HG02798 (cell line): ENCODE results near the gene AGAP2.
A peak's percentile ranks its signal among the peaks of the same experiment; 100 is the strongest.
"Not testable (repeated sequence)": the region's sequence is repeated elsewhere in the genome, so short reads cannot be mapped to it uniquely, and the experiment has no call there.

ENCODE experiments used
- ATAC-seq: cut with Tn5 transposase; IDR thresholded peaks from one replicate; pipeline ENCODE4 v1.9.1; 2021; ENCODE audit warnings: mild to moderate bottlenecking; ENCODE audit not compliant: unreplicated experiment, poor library complexity

AGAP2 gene

DNA sequence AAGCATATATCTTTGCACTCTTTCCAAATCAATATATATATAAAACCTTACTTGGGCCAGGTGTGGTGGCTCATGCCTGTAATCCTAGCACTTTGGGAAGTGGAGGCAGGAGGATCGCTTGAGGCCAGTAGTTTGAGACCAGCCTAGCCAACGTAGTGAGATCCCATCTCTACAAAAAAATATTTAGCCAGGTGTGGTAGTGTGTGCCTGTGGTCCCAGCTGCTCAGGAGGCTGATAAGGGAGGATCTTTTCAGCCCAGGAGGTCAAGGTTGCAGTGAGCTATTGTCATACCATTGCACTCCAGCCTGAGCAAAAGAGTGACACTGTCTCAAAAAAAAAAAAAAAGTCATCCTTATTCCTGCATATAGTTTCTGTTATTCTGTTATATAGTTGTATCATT lies 30.2 kb downstream of the AGAP2 start:
- no peak for ATAC-seq

DNA sequence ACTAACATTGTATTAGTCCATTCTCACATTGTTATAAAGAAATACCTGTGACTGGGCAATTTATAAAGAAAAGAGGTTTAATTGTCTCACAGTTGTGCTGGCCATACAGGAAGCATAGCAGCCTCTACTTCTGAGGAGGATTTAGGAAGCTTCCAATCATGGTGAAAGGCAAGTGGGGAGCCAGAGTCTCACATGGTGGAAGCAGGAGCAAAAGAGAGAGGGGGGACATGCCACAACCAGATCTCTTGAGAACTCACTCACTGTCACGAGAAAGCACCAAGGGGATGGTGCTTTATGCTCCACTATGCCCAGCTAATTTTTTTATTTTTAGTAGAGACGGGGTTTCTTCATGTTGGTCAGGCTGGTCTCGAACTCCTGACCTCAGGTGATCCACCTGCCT lies 31.3 kb downstream of the AGAP2 start:
- no peak for ATAC-seq

DNA sequence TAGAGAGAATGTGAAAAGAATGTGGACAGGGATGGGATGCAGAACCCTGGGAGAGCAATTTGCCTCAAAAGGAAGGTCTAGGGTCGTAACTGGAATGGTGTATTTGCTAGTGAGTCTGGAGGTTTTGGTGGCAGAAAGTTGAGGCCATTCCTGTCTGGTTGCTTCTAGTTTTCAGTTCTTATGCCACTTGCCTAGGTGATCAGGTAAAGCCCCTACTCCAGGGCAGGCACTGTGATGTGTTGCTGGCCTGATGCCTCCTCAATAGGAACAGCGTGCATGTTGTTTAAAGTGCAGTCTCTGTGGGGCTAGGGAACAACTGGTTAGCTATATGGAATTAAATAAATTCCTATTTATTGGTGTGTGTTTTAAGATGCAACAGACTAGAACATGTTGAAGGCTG lies 38.2 kb downstream of the AGAP2 start:
- no peak for ATAC-seq

DNA sequence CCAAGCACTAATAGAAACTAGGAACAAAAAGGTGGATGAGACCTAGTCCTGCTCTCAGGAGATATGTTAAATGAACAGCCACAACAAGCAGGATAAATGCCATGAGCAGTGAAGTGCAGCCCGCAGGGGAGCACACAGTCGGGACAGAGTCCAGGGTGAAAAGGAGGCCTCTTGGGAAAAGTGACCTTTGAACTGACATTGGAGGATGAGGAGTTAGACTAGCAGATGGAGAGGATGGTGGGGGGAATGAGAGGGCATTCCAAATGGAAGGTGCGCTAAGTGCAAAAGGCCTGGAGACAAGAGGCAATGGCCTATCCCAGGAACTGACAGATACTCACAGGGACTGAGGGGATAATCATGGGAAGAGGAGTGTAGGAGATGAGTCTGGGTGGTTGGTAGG lies 40.1 kb downstream of the AGAP2 start:
- ATAC-seq = no peak

DNA sequence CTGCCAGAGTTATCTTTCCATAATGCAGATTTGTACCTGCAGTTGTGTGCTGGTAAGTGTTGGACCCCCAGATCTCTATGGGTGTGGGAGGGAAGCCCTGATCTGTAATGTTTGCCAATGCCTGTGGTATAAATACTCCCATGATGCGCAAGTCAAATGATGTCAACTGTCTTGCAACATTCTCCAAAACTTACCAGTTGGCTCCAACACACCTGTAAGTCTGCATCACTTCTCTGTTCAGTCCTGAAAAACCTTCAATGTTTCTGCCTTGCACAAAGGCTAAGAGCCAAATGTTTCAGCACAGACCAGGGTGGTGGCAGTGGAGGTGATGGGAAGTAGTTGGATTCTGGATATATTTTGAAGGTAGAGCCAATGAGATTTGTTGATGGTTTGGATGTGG lies 41.5 kb downstream of the AGAP2 start:
- ATAC-seq = no peak

DNA sequence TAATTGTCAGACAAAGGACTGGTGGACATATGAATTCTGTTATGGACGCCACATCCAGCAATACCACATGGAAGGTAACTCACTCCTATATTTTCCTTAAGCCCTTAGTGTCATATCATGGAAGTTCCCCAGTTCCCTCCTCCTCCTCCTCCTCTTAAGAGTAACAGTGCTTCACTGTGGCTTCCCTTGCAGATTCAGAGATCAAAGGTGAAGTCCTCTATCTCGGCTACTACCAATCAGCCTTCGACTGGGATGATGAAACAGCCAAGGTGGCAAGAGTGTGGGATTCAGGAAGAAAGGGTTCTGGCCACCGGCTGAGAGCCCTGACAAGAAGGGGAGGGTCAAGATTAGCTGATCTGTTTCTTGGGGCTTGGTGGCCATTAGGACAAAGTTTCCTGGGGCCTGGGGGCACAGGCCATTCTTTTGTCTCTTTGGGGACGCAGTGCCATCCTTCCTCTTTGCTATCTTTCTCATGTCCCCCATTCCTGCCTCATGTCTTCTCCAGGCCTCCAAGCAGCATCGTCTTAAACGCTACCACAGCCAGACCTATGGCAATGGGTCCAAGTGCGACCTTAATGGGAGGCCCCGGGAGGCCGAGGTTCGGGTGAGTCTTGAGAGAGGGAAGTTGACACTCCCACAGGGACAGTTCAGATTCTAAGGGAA lies 42.6 kb downstream of the AGAP2 start:
- ATAC-seq = no peak

DNA sequence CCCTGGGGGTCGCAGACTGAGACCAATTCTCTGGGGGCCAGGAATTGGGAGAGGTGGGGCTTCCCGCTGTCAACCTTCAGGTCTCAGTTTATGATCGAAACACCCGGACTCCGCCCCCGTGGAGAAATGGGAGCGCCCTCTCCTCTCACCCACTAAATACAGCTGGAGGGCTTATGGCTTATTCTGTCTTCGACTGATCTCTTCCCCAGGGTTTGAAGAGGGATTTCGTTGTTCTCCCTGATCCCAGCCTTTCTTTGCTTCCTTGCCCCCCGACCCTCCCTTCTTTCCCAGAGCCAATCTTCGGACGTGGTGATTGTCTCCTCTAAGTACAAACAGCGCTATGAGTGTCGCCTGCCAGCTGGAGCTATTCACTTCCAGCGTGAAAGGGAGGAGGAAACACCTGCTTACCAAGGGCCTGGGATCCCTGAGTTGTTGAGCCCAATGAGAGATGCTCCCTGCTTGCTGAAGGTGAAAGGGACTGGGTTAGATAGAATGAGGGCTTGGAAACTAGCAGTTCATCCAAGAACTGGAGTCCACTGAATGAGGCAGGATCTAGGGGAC lies 44.0 kb downstream of the AGAP2 start:
- no peak for ATAC-seq

DNA sequence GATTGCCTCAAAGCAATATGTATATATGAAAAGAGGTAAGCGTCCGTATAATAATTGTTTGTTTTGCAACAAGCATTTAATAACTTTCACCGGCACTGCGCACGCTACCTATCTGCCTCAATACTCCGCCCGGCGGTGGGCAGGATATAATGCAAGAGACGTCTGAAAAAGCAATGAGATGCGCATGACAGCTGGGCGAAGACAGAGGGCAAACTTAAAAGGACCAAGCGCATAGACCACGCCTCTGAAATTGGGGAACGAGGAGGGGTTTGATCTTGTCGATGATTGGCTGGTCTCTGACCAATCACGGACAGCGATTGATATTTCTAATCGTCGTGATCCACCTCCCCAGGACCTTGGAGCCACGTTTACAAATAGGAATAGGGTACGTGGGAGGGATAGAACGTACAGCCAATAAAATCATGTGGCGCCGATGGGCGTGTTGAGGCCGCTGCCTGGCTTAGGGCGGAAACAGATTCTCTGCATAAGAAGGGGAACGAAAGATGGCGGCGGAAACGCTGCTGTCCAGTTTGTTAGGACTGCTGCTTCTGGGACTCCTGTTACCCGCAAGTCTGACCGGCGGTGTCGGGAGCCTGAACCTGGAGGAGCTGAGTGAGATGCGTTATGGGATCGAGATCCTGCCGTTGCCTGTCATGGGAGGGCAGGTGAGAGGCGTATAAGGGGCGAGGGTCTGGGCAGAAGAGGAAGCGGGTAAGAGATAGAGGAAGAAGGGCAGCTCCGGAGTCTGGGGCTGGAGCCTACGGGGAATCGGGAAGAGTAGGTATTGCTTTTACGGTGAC lies 44.7 kb downstream of the AGAP2 start, which contains the start of gene OS9:
Gene OS9 (plus strand): TSS at position 474 of the 800 bp plus-strand sequence. CDS start 30 bp downstream, at position 504.
- peak; percentile 98 for ATAC-seq

DNA sequence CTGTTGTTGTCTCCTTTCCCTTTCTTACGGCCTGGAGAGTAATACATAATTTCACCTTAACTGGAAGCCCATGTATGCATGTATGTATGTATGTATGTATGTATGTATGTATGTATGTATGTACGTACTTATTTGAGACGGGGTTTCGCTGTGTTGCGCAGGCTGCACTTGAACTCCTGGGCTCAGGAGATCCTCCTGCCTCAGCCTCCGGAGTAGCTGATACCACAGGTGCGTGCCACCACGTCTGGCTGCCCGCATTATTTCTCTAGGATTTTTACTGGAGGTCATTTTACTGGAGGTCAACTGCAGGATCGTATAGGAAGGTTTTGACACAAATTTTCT lies 45.3 kb downstream of the AGAP2 start:
- ATAC-seq = no peak

DNA sequence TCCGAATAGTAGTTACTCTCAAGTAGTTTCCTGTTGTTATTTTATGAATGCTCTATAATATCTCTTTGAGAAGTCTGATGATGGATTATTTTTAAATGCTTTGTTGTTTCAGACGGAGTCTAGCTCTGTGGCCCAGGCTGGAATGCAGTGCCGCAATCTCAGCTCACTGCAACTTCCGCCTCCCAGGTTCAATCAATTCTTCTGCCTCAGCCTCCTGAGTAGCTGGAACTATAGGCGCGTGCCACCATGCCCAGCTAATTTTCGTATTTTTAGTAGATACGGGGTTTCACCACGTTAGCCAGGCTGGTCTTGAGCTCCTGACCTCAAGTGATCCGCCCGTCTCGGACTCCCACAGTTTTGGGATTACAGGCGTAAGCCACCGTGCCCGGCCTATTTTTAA lies 46.0 kb downstream of the AGAP2 start:
- no peak for ATAC-seq

DNA sequence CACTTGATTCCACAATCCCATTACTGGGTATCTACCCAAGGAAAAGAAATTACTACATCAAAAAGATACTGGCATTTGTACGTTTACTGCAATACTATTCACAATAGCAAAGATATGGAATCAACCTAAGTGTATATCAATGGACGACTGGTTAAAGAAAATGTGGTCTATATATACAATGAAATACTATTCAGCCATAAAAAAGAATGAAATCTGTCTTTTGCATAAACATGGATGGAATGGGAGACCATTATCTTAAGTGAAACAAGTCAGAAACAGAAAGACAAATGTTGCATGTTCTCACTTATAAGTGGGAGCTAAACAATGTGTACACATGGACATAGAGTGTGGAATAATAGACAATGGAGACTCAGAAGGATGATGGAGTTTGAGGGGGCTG lies 49.6 kb downstream of the AGAP2 start:
- no peak for ATAC-seq

DNA sequence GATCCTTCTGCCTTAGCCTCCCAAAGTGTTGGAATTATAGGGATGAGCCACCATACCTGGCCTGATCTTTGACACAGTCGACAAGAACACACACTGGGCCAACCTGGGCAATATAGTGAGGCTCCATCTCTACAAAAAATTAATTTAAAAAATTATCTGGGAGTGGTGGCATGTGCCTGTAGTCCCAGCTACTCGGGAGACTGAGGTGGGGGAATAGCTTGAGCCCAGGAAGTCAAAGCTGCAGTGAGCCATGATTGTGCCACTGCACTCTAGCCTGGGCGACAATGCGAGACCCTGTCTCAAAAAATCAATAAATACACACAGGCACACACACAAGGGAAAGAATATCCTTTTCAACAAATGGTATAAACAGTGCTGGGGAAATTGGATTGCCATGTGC lies 50.7 kb downstream of the AGAP2 start:
- ATAC-seq = no peak

DNA sequence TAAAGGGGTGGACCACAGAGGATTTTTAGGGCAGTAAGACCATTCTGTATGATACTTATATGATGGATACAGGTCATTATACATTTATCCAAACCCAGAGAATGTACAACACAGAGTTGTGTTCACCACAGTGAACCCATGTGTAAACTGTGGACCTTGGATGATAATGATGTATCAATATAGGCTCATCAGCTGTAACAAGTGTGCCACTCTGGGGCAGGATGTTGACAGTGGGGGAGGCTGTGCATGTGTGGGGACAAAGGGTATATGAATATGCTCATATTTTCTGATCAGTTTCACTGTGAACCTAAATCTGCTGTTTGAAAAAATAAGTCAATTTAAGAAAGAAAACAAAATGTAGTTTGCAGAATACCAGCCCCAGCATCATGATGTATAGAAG lies 58.8 kb downstream of the AGAP2 start:
- ATAC-seq = no peak

DNA sequence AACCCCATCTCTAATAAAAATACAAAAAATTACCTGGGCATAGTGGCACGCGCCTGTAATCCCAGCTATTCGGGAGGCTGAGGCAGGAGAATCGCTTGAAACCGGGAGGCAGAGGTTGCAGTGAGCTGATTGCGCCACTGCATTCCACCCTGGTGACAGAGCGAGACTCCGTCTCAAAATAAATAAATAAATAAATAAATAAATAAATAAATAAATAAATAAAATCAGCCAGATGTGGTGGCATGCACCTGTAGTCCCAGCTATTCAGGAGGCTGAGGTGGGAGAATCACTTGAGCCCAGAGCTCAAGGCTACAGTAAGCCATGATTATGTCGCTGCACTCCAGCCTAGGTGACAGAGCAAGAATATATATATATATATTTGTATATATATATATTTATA lies 60.6 kb downstream of the AGAP2 start:
- not testable (repeated sequence) for ATAC-seq

DNA sequence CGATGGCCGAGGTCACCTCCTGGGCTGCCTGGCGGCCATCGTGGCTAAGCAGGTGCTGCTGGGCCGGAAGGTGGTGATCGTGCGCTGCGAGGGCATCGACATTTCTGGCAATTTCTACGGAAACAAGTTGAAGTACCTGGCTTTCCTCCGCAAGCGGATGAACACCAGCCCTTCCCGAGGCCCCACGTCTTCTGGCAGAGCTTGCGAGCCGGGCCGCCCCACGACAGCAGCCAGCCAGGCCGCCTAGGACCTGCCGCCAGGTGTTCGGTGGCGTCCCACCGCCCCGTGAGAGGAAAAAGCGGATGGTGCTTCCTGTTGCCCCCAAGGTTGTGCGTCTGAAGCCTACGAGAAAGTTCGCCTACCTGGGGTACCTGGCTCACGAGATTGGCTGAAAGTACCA lies 63.9 kb downstream of the AGAP2 start:
- ATAC-seq = no peak
